ENCODE measurements around the gene SLC4A2. TPM values are rescaled to one million over a fixed set of nuclear protein-coding genes. Genes with fewer than 3 reads are reported as not detected.
"Not testable (repeated sequence)": the region's sequence is repeated elsewhere in the genome, so short reads cannot be mapped to it uniquely, and the experiment has no call there.

The SLC4A2 gene
- total RNA-seq, 1 donor from 2014 or later, result 31.3 TPM

DNA sequence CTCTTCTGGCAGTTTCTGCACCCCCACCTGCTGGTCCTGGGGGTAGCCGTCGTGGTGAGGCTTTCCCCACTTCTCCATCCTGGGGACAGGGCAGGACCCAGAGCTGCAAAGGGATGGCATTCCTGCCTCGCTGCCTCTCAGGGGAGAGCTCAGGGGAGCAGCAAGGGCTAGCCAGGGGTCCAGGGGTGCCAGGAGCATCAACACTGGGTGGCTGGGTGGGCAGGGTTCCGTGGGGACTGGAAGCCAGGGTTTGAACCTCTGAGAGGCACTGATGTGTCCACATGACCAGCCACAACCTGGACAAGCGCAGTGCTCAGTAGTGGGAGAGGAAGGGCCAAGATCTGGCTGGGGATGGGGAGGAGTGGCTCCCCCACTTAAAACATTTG lies 25.5 kb upstream of the SLC4A2 start:
- H3K27me3 ChIP-seq (ENCODE audit: control insufficient read depth in 3 of 3, insufficient read depth in 3 of 3, low read length in 3 of 3), result no peaks in the 10 kb centered on the region
- H3K27ac ChIP-seq (ENCODE audit: low read depth, low read length), result no peak overlapping the region
- peaks cover 21 to 35% (median 25%) of the 10 kb centered on the region in 3 donors for H3K4me1 ChIP-seq (ENCODE audit: control insufficient read depth in 3 of 3, insufficient read depth in 3 of 3, low read length in 3 of 3)
- H3K4me3 ChIP-seq (ENCODE audit: low read length in 3 of 3), result no peak overlapping the region
- no peaks in the 10 kb centered on the region for H3K9me3 ChIP-seq (ENCODE audit: control insufficient read depth in 3 of 3, low read length in 3 of 3)
- H3K36me3 ChIP-seq (ENCODE audit: control insufficient read depth in 3 of 3, insufficient read depth in 3 of 3, low read length in 3 of 3), result peaks cover 33 to 39% (median 34%) of the 10 kb centered on the region in 3 donors
- H3K9ac ChIP-seq (ENCODE audit: low read depth in 1 of 3, low read length in 3 of 3), result peak overlapping the region in 1 of 3 donors; percentile 25

DNA sequence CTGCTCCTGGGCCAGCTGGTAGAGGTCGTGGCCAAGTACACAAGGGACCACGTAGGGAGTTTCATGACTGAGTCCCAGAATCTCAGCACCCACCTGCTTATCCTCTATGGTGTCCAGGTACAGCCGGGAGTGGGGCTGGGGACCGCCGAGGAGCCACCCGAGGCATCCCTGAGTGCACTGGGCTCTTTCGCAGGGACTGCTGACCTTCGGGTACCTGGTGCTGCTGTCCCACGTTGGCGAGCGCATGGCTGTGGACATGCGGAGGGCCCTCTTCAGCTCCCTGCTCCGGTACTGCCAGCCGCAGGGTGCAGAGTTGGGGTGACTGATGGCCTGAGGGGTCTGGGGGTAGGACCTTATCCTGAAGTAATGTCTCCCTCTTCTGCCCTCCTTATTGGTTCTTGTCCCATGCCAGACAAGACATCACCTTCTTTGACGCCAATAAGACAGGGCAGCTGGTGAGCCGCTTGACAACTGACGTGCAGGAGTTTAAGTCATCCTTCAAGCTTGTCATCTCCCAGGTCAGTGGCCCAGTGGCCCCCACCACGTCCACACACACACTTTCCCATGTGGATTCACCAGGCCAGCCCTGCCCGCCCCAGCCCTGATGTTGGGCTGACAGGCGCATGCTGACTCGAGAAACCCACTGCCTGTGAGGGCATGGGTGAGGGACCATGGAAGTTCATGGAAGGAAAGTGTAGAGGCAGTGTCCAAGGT lies 24.9 kb upstream of the SLC4A2 start:
- H3K4me1 ChIP-seq (ENCODE audit: control insufficient read depth in 3 of 3, insufficient read depth in 3 of 3, low read length in 3 of 3), result peaks cover 23 to 35% (median 30%) of the 10 kb centered on the region in 3 donors
- H3K4me3 ChIP-seq (ENCODE audit: low read length in 3 of 3), result no peak overlapping the region
- peak overlapping the region; percentile 31 for H3K27ac ChIP-seq (ENCODE audit: low read depth, low read length)
- no peaks in the 10 kb centered on the region for H3K27me3 ChIP-seq (ENCODE audit: control insufficient read depth in 3 of 3, insufficient read depth in 3 of 3, low read length in 3 of 3)
- no peaks in the 10 kb centered on the region for H3K9me3 ChIP-seq (ENCODE audit: control insufficient read depth in 3 of 3, low read length in 3 of 3)
- H3K9ac ChIP-seq (ENCODE audit: low read depth in 1 of 3, low read length in 3 of 3), result peak overlapping the region in 2 of 3 donors; percentile 25 to 43
- peaks cover 33 to 39% (median 34%) of the 10 kb centered on the region in 3 donors for H3K36me3 ChIP-seq (ENCODE audit: control insufficient read depth in 3 of 3, insufficient read depth in 3 of 3, low read length in 3 of 3)

DNA sequence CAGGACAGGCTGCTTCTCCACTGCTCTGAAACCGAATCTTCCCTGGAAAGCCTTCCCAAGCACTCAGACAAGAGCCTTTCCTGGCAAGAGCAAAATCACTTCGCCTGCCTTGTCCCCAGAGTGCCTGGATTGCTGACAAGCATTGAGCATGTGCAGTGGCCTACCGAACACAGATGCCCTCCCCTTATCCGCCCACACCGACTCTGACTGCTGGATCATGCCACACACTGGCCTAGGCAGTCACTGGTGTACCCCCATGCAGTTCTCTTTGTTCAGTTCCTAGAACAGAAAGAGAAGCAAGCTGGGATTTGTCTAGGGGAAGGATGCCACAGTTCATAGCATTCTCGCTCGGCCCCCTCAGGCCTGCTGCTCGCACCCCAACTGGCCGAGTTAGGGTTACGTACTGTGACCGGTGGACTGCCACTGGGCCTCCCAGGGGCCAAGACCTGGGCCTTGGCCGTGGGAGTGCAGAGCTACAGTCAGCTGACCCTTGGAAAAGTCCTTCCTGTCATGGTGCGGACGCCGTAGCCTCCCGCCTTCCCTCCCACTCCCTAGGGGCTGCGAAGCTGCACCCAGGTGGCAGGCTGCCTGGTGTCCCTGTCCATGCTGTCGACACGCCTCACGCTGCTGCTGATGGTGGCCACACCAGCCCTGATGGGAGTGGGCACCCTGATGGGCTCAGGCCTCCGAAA lies 24.2 kb upstream of the SLC4A2 start:
- H3K4me3 ChIP-seq (ENCODE audit: low read length in 3 of 3), result no peak overlapping the region
- H3K27ac ChIP-seq (ENCODE audit: low read depth, low read length), result peak overlapping the region; percentile 31
- no peaks in the 10 kb centered on the region for H3K27me3 ChIP-seq (ENCODE audit: control insufficient read depth in 3 of 3, insufficient read depth in 3 of 3, low read length in 3 of 3)
- peak overlapping the region in 2 of 3 donors; percentile 43 to 68 for H3K9ac ChIP-seq (ENCODE audit: low read depth in 1 of 3, low read length in 3 of 3)
- peaks cover 23 to 33% (median 26%) of the 10 kb centered on the region in 3 donors for H3K4me1 ChIP-seq (ENCODE audit: control insufficient read depth in 3 of 3, insufficient read depth in 3 of 3, low read length in 3 of 3)
- H3K36me3 ChIP-seq (ENCODE audit: control insufficient read depth in 3 of 3, insufficient read depth in 3 of 3, low read length in 3 of 3), result peaks cover 33 to 39% (median 34%) of the 10 kb centered on the region in 3 donors
- H3K9me3 ChIP-seq (ENCODE audit: control insufficient read depth in 3 of 3, low read length in 3 of 3), result no peaks in the 10 kb centered on the region

GRCh38 chr7:151035902-151036301 lies 23.5 kb upstream of the SLC4A2 start:
- H3K9me3 ChIP-seq (ENCODE audit: control insufficient read depth in 3 of 3, low read length in 3 of 3), result no peaks in the 10 kb centered on the region
- H3K4me3 ChIP-seq (ENCODE audit: low read length in 3 of 3), result no peak overlapping the region
- no peak overlapping the region for H3K9ac ChIP-seq (ENCODE audit: low read depth in 1 of 3, low read length in 3 of 3)
- no peaks in the 10 kb centered on the region for H3K27me3 ChIP-seq (ENCODE audit: control insufficient read depth in 3 of 3, insufficient read depth in 3 of 3, low read length in 3 of 3)
- no peak overlapping the region for H3K27ac ChIP-seq (ENCODE audit: low read depth, low read length)
- peaks cover 23 to 31% (median 26%) of the 10 kb centered on the region in 3 donors for H3K4me1 ChIP-seq (ENCODE audit: control insufficient read depth in 3 of 3, insufficient read depth in 3 of 3, low read length in 3 of 3)
- peaks cover 33 to 39% (median 34%) of the 10 kb centered on the region in 3 donors for H3K36me3 ChIP-seq (ENCODE audit: control insufficient read depth in 3 of 3, insufficient read depth in 3 of 3, low read length in 3 of 3)

DNA sequence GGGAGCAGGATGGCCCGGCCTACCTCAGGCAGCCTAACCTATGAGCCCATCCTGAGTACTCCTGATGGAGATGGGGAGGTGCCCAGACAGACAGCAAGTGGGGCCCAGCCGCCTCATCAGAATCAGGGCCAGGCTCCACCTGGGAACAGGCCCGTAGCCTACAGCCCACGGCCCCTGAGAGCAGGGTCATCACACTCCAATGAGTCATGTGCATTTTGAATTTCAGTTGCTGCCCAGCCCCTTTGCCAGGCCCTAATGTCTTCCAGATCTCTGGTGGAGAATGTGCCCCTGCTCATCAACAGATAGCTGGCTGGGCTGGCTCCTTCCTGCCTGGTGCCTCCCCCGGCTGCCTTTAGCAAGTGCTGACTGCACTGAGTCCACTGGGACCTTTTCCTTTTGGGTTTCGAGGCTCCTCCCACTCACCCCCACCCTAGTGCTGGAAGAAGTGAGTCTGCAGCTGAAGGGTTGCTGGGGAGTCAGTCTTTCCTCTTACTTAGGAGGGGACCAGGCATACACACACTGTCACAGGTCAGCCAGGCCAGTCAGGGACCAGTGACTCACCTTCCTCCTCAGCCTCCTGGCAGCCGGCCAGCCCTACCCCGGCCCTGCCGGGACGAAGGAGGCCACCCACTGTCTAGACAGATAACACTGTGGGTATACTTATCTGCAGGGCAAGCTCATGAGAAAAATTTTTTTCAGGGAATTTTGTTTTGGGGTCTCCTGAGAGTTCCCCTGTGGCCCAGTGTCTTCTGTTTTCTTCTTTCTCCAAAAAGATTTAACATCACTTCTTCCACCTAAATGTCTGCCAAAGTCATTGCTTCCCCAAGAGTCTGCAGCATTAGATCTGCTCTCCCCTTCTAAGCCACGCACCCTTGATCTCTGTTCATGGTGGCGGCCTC lies 20.2 kb upstream of the SLC4A2 start:
- no peaks in the 10 kb centered on the region for H3K9me3 ChIP-seq (ENCODE audit: control insufficient read depth in 3 of 3, low read length in 3 of 3)
- H3K27ac ChIP-seq (ENCODE audit: low read depth, low read length), result peak overlapping the region; percentile 23
- H3K9ac ChIP-seq (ENCODE audit: low read depth in 1 of 3, low read length in 3 of 3), result no peak overlapping the region
- peaks cover 28 to 50% (median 41%) of the 10 kb centered on the region in 3 donors for H3K36me3 ChIP-seq (ENCODE audit: control insufficient read depth in 3 of 3, insufficient read depth in 3 of 3, low read length in 3 of 3)
- no peaks in the 10 kb centered on the region for H3K27me3 ChIP-seq (ENCODE audit: control insufficient read depth in 3 of 3, insufficient read depth in 3 of 3, low read length in 3 of 3)
- peaks cover 22 to 29% (median 23%) of the 10 kb centered on the region in 3 donors for H3K4me1 ChIP-seq (ENCODE audit: control insufficient read depth in 3 of 3, insufficient read depth in 3 of 3, low read length in 3 of 3)
- no peak overlapping the region for H3K4me3 ChIP-seq (ENCODE audit: low read length in 3 of 3)

GRCh38 chr7:151039850-151040548 lies 19.4 kb upstream of the SLC4A2 start:
- Histone ChIP-seq H3K27ac (ENCODE audit: low read depth, low read length) (no peak overlapping the region), H3K27me3 (ENCODE audit: control insufficient read depth in 3 of 3, insufficient read depth in 3 of 3, low read length in 3 of 3) (no peaks in the 10 kb centered on the region), H3K9me3 (ENCODE audit: control insufficient read depth in 3 of 3, low read length in 3 of 3) (no peaks in the 10 kb centered on the region), H3K4me3 (ENCODE audit: low read length in 3 of 3) (no peak overlapping the region), H3K9ac (ENCODE audit: low read depth in 1 of 3, low read length in 3 of 3) (no peak overlapping the region), H3K4me1 (ENCODE audit: control insufficient read depth in 3 of 3, insufficient read depth in 3 of 3, low read length in 3 of 3) (peaks cover 14 to 21% (median 15%) of the 10 kb centered on the region in 3 donors), H3K36me3 (ENCODE audit: control insufficient read depth in 3 of 3, insufficient read depth in 3 of 3, low read length in 3 of 3) (peaks cover 27 to 47% (median 38%) of the 10 kb centered on the region in 3 donors)

DNA sequence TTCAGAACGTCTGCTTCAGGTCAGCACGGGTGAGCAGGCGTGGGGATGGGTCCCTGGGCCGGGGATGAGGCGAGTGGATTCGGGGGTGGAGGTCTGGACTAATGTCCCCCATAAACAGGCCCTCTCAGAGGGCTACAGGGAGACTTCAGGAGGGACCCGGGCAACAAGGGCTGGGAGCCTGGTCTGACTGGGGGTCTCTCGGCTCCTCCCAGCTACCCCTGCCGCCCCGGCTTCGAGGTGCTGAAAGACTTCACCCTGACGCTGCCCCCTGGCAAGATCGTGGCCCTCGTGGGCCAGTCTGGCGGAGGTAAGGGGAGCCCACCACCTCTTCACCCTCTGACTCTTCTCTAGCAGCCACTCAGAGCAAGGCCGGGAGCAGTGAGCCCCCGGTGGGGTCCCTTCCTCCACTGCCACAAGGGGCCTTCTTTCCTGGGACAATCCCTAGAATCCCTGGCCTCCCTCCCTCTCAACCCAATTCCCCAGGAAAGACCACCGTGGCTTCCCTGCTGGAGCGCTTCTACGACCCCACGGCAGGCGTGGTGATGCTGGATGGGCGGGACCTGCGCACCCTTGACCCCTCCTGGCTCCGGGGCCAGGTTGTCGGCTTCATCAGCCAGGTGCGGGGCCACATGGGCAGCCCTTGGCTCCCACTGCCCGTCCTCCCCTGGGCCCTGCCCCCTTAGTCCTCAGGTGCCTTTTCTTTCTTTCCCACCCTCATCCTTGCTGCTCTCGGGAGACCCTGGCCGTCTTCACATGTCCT lies 18.6 kb upstream of the SLC4A2 start:
- no peak overlapping the region for H3K27ac ChIP-seq (ENCODE audit: low read depth, low read length)
- no peaks in the 10 kb centered on the region for H3K9me3 ChIP-seq (ENCODE audit: control insufficient read depth in 3 of 3, low read length in 3 of 3)
- peaks cover 19 to 39% (median 31%) of the 10 kb centered on the region in 3 donors for H3K36me3 ChIP-seq (ENCODE audit: control insufficient read depth in 3 of 3, insufficient read depth in 3 of 3, low read length in 3 of 3)
- no peak overlapping the region for H3K4me3 ChIP-seq (ENCODE audit: low read length in 3 of 3)
- H3K4me1 ChIP-seq (ENCODE audit: control insufficient read depth in 3 of 3, insufficient read depth in 3 of 3, low read length in 3 of 3), result peaks cover 7 to 14% (median 8%) of the 10 kb centered on the region in 3 donors
- no peaks in the 10 kb centered on the region for H3K27me3 ChIP-seq (ENCODE audit: control insufficient read depth in 3 of 3, insufficient read depth in 3 of 3, low read length in 3 of 3)
- no peak overlapping the region for H3K9ac ChIP-seq (ENCODE audit: low read depth in 1 of 3, low read length in 3 of 3)

- H3K4me3 ChIP-seq (ENCODE audit: low read length in 3 of 3); H3K9ac ChIP-seq (ENCODE audit: low read depth in 1 of 3, low read length in 3 of 3); H3K9me3 ChIP-seq (ENCODE audit: control insufficient read depth in 3 of 3, low read length in 3 of 3); H3K27ac ChIP-seq (ENCODE audit: low read depth, low read length); H3K27me3 ChIP-seq (ENCODE audit: control insufficient read depth in 3 of 3, insufficient read depth in 3 of 3, low read length in 3 of 3): not testable (repeated sequence)
- H3K4me1 ChIP-seq (ENCODE audit: control insufficient read depth in 3 of 3, insufficient read depth in 3 of 3, low read length in 3 of 3), result peaks cover 7 to 14% (median 8%) of the 10 kb centered on the region in 3 donors
- H3K36me3 ChIP-seq (ENCODE audit: control insufficient read depth in 3 of 3, insufficient read depth in 3 of 3, low read length in 3 of 3), result peaks cover 6 to 24% (median 21%) of the 10 kb centered on the region in 3 donors
Measured at GRCh38 chr7:151043449-151043848, 15.9 kb upstream of the SLC4A2 start.

DNA sequence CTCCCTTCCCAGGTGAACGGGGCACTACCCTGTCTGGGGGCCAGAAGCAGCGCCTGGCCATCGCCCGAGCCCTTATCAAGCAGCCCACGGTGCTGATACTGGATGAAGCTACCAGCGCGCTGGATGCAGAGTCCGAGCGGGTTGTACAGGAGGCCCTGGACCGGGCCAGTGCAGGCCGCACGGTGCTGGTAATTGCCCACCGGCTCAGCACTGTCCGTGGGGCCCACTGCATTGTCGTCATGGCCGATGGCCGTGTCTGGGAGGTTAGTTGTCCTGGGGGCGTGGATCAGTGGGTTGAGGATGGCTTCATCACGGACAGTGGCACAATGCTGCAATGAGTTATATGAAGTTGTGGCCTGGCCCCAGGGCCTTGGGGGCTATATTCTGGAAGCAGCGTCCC lies 15.4 kb upstream of the SLC4A2 start:
- no peak overlapping the region for H3K9ac ChIP-seq (ENCODE audit: low read depth in 1 of 3, low read length in 3 of 3)
- no peaks in the 10 kb centered on the region for H3K9me3 ChIP-seq (ENCODE audit: control insufficient read depth in 3 of 3, low read length in 3 of 3)
- H3K27ac ChIP-seq (ENCODE audit: low read depth, low read length), result no peak overlapping the region
- H3K27me3 ChIP-seq (ENCODE audit: control insufficient read depth in 3 of 3, insufficient read depth in 3 of 3, low read length in 3 of 3), result no peaks in the 10 kb centered on the region
- no peak overlapping the region for H3K4me3 ChIP-seq (ENCODE audit: low read length in 3 of 3)
- peaks cover 4 to 9% (median 5%) of the 10 kb centered on the region in 3 donors for H3K4me1 ChIP-seq (ENCODE audit: control insufficient read depth in 3 of 3, insufficient read depth in 3 of 3, low read length in 3 of 3)
- H3K36me3 ChIP-seq (ENCODE audit: control insufficient read depth in 3 of 3, insufficient read depth in 3 of 3, low read length in 3 of 3), result peaks cover 6 to 21% (median 20%) of the 10 kb centered on the region in 3 donors
